ENCODE data around the gene CRIM1.

The CRIM1 gene

DNA sequence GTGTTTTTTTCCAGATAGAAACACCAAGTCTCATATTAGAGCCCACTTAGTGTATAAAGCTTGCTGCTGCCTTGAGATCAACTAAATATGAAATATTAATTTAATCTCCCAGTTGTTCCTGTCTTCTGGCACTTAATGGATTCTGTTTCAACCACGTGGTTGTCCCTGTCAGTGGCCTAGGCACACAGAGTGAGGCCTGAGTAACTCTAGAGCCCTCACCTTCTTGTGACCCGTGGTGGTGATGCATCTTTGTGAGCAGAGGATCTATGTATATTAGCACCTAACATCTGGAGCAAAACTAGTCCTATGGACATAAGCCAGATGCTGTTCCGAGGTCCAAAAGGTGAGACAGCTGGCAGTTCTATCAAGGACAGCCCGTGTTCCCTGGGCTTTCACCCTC, 167.6 kb downstream of the CRIM1 start:
- no peak overlapping the region for H4K8ac ChIP-seq (ENCODE audit: low read length)
- H2BK15ac ChIP-seq (ENCODE audit: low read depth, poor library complexity, severe bottlenecking) = no peak overlapping the region
- no peak overlapping the region for H2BK5ac ChIP-seq (ENCODE audit: low read depth, low read length, poor library complexity, severe bottlenecking)
- no peak overlapping the region for H3K9ac ChIP-seq (ENCODE audit: low read length)
- no peak overlapping the region for H3K4me3 ChIP-seq (ENCODE audit: insufficient read depth in 1 of 2, low read depth in 1 of 2, low read length in 2 of 2)
- H3K23ac ChIP-seq (ENCODE audit: low read length in 2 of 2) = no peak overlapping the region
- WGBS = 94% methylated on average over 4 of the region's 4 CpGs
- H3K14ac ChIP-seq (ENCODE audit: low read length in 2 of 2) = no peak overlapping the region
- no peak overlapping the region for H4K91ac ChIP-seq (ENCODE audit: low read length)
- H2BK12ac ChIP-seq (ENCODE audit: low read length in 2 of 2) = no peak overlapping the region
- no peaks in the 10 kb centered on the region for H3K4me1 ChIP-seq (ENCODE audit: control insufficient read depth, insufficient read depth, low read depth, low read length)
- no peak for DNase-seq
- peaks cover 27% of the 10 kb centered on the region for H3K79me1 ChIP-seq (replicated peaks; ENCODE audit: low read length, poor library complexity, severe bottlenecking)
- peaks cover 26 to 72% of the 10 kb centered on the region in 2 experiments for H3K36me3 ChIP-seq (ENCODE audit: control insufficient read depth in 1 of 2, insufficient read depth in 2 of 2, low read depth in 1 of 2, low read length in 2 of 2)
- no peak overlapping the region for H3K18ac ChIP-seq (ENCODE audit: low read depth in 1 of 2, low read length in 2 of 2)
- H3K4me2 ChIP-seq (ENCODE audit: low read length, poor library complexity, severe bottlenecking) = no peak overlapping the region
- no peaks in the 10 kb centered on the region for H3K9me3 ChIP-seq (ENCODE audit: control insufficient read depth, low read length)
- H3K27me3 ChIP-seq (ENCODE audit: control insufficient read depth in 1 of 2, insufficient read depth in 1 of 2, low read length in 2 of 2) = no peaks in the 10 kb centered on the region
- H3K4ac ChIP-seq (ENCODE audit: low read depth in 1 of 2, low read length in 2 of 2) = no peak overlapping the region
- no peak overlapping the region for H2BK120ac ChIP-seq (ENCODE audit: low read depth, low read length)
- H2AK5ac ChIP-seq (ENCODE audit: low read length, severe bottlenecking) = no peak overlapping the region
- no peak overlapping the region for H2AFZ ChIP-seq (ENCODE audit: low read depth, low read length)
- no peak overlapping the region for H3K27ac ChIP-seq (ENCODE audit: low read length, poor library complexity, severe bottlenecking)

DNA sequence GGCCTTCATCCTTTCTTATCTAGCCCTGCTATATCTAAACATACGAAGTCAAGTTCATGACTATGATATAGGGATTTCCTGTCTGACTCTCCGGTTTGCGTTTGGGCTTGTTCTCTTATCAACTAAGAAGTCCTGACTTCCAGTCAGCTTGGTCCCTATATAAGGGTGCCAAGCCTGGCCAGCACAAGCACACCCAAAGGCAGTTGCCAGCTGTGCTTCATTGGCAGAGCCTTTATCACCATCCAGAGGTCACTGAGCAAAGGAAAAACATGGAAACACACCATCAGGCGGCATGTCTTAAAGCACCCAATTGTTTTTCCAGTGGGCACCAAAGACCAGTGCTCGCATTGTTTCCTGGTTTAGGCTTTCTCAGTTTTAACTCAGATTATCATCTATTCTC, 169.7 kb downstream of the CRIM1 start:
- Histone ChIP-seq H3K27ac (ENCODE audit: low read length, poor library complexity, severe bottlenecking) (no peak overlapping the region), H3K9ac (ENCODE audit: low read length) (no peak overlapping the region), H3K23ac (ENCODE audit: low read length in 2 of 2) (no peak overlapping the region), H3K14ac (ENCODE audit: low read length in 2 of 2) (no peak overlapping the region), H3K18ac (ENCODE audit: low read depth in 1 of 2, low read length in 2 of 2) (no peak overlapping the region), H2BK5ac (ENCODE audit: low read depth, low read length, poor library complexity, severe bottlenecking) (no peak overlapping the region), H3K4me3 (ENCODE audit: insufficient read depth in 1 of 2, low read depth in 1 of 2, low read length in 2 of 2) (no peak overlapping the region), H2BK12ac (ENCODE audit: low read length in 2 of 2) (no peak overlapping the region), H2AFZ (ENCODE audit: low read depth, low read length) (no peak overlapping the region), H3K4ac (ENCODE audit: low read depth in 1 of 2, low read length in 2 of 2) (no peak overlapping the region), H3K4me1 (ENCODE audit: control insufficient read depth, insufficient read depth, low read depth, low read length) (no peaks in the 10 kb centered on the region), H3K27me3 (ENCODE audit: control insufficient read depth in 1 of 2, insufficient read depth in 1 of 2, low read length in 2 of 2) (no peaks in the 10 kb centered on the region), H3K36me3 (ENCODE audit: control insufficient read depth in 1 of 2, insufficient read depth in 2 of 2, low read depth in 1 of 2, low read length in 2 of 2) (peaks cover 22 to 51% of the 10 kb centered on the region in 2 experiments), H4K8ac (ENCODE audit: low read length) (no peak overlapping the region), H2BK15ac (ENCODE audit: low read depth, poor library complexity, severe bottlenecking) (no peak overlapping the region), H2AK5ac (ENCODE audit: low read length, severe bottlenecking) (no peak overlapping the region), H4K91ac (ENCODE audit: low read length) (no peak overlapping the region), H3K9me3 (ENCODE audit: control insufficient read depth, low read length) (no peaks in the 10 kb centered on the region), H2BK120ac (ENCODE audit: low read depth, low read length) (no peak overlapping the region), H3K4me2 (ENCODE audit: low read length, poor library complexity, severe bottlenecking) (no peak overlapping the region), H3K79me1 (replicated peaks; ENCODE audit: low read length, poor library complexity, severe bottlenecking) (peaks cover 25% of the 10 kb centered on the region)
- DNase-seq = no peak
- WGBS = 81% methylated on average over 5 of the region's 5 CpGs

GRCh38 chr2:36526226-36526625, 170.6 kb downstream of the CRIM1 start:
- 46% methylated on average over 2 of the region's 2 CpGs for WGBS

GRCh38 chr2:36528274-36528673, 172.7 kb downstream of the CRIM1 start:
- Histone ChIP-seq H3K4me2 (ENCODE audit: low read length, poor library complexity, severe bottlenecking) (no peak overlapping the region), H3K9ac (ENCODE audit: low read length) (no peak overlapping the region), H2BK12ac (ENCODE audit: low read length in 2 of 2) (no peak overlapping the region), H2AFZ (ENCODE audit: low read depth, low read length) (no peak overlapping the region), H3K79me1 (replicated peaks; ENCODE audit: low read length, poor library complexity, severe bottlenecking) (peaks cover 16% of the 10 kb centered on the region), H3K27ac (ENCODE audit: low read length, poor library complexity, severe bottlenecking) (no peak overlapping the region), H2BK120ac (ENCODE audit: low read depth, low read length) (no peak overlapping the region), H3K4me3 (ENCODE audit: insufficient read depth in 1 of 2, low read depth in 1 of 2, low read length in 2 of 2) (no peak overlapping the region), H4K91ac (ENCODE audit: low read length) (no peak overlapping the region), H2BK5ac (ENCODE audit: low read depth, low read length, poor library complexity, severe bottlenecking) (no peak overlapping the region), H4K8ac (ENCODE audit: low read length) (no peak overlapping the region), H3K9me3 (ENCODE audit: control insufficient read depth, low read length) (no peaks in the 10 kb centered on the region), H3K23ac (ENCODE audit: low read length in 2 of 2) (no peak overlapping the region), H3K4ac (ENCODE audit: low read depth in 1 of 2, low read length in 2 of 2) (no peak overlapping the region), H3K14ac (ENCODE audit: low read length in 2 of 2) (no peak overlapping the region), H3K36me3 (ENCODE audit: control insufficient read depth in 1 of 2, insufficient read depth in 2 of 2, low read depth in 1 of 2, low read length in 2 of 2) (peaks cover 17 to 39% of the 10 kb centered on the region in 2 experiments), H2AK5ac (ENCODE audit: low read length, severe bottlenecking) (no peak overlapping the region), H3K27me3 (ENCODE audit: control insufficient read depth in 1 of 2, insufficient read depth in 1 of 2, low read length in 2 of 2) (no peaks in the 10 kb centered on the region), H3K4me1 (ENCODE audit: control insufficient read depth, insufficient read depth, low read depth, low read length) (no peaks in the 10 kb centered on the region), H2BK15ac (ENCODE audit: low read depth, poor library complexity, severe bottlenecking) (no peak overlapping the region), H3K18ac (ENCODE audit: low read depth in 1 of 2, low read length in 2 of 2) (no peak overlapping the region)
- WGBS = 97% methylated on average over 4 of the region's 4 CpGs
- DNase-seq = no peak

More at GRCh38 chr2:36526226-36526625, 170.6 kb downstream of the CRIM1 start:
- peaks cover 21% of the 10 kb centered on the region for H3K79me1 ChIP-seq (replicated peaks; ENCODE audit: low read length, poor library complexity, severe bottlenecking)
- peaks cover 19 to 41% of the 10 kb centered on the region in 2 experiments for H3K36me3 ChIP-seq (ENCODE audit: control insufficient read depth in 1 of 2, insufficient read depth in 2 of 2, low read depth in 1 of 2, low read length in 2 of 2)
- no peaks in the 10 kb centered on the region for H3K9me3 ChIP-seq (ENCODE audit: control insufficient read depth, low read length)
- H3K27ac ChIP-seq (ENCODE audit: low read length, poor library complexity, severe bottlenecking) = no peak overlapping the region
- H4K91ac ChIP-seq (ENCODE audit: low read length) = no peak overlapping the region
- no peak overlapping the region for H3K14ac ChIP-seq (ENCODE audit: low read length in 2 of 2)
- H4K8ac ChIP-seq (ENCODE audit: low read length) = no peak overlapping the region
- no peak overlapping the region for H2BK120ac ChIP-seq (ENCODE audit: low read depth, low read length)
- no peak overlapping the region for H3K4ac ChIP-seq (ENCODE audit: low read depth in 1 of 2, low read length in 2 of 2)
- no peak overlapping the region for H2BK5ac ChIP-seq (ENCODE audit: low read depth, low read length, poor library complexity, severe bottlenecking)
- H2BK15ac ChIP-seq (ENCODE audit: low read depth, poor library complexity, severe bottlenecking) = no peak overlapping the region
- no peak overlapping the region for H3K18ac ChIP-seq (ENCODE audit: low read depth in 1 of 2, low read length in 2 of 2)
- no peaks in the 10 kb centered on the region for H3K4me1 ChIP-seq (ENCODE audit: control insufficient read depth, insufficient read depth, low read depth, low read length)
- H3K4me2 ChIP-seq (ENCODE audit: low read length, poor library complexity, severe bottlenecking) = no peak overlapping the region
- no peak overlapping the region for H3K4me3 ChIP-seq (ENCODE audit: insufficient read depth in 1 of 2, low read depth in 1 of 2, low read length in 2 of 2)
- H2AK5ac ChIP-seq (ENCODE audit: low read length, severe bottlenecking) = no peak overlapping the region
- H3K27me3 ChIP-seq (ENCODE audit: control insufficient read depth in 1 of 2, insufficient read depth in 1 of 2, low read length in 2 of 2) = no peaks in the 10 kb centered on the region
- no peak overlapping the region for H3K23ac ChIP-seq (ENCODE audit: low read length in 2 of 2)
- H2BK12ac ChIP-seq (ENCODE audit: low read length in 2 of 2) = no peak overlapping the region
- no peak overlapping the region for H2AFZ ChIP-seq (ENCODE audit: low read depth, low read length)
- DNase-seq = no peak
- H3K9ac ChIP-seq (ENCODE audit: low read length) = no peak overlapping the region

Measured in mesenchymal stem cell (in vitro differentiated cells and primary cell).